IgD-negative memory B cell (primary cell): ENCODE results near the gene KCNJ12. TPM values are rescaled to one million over a fixed set of nuclear protein-coding genes. Genes with fewer than 3 reads are reported as not detected.
"Not testable (repeated sequence)": the region's sequence is repeated elsewhere in the genome, so short reads cannot be mapped to it uniquely, and the experiment has no call there.

Experiments
- H3K27ac Mint-ChIP-seq, 3 donors: one replicate each; pipeline ENCODE4 v1.8.0; 2020 to 2022; ENCODE audit warnings: mild to moderate bottlenecking in 3 of 3, mixed read lengths in 3 of 3, moderate library complexity in 1 of 3
- H3K27me3 Mint-ChIP-seq: one replicate; pipeline ENCODE4 v1.8.0; 2021; ENCODE audit warnings: mixed read lengths
- H3K36me3 Mint-ChIP-seq: one replicate; pipeline ENCODE4 v1.8.0; 2020; ENCODE audit warnings: mild to moderate bottlenecking, mixed read lengths
- H3K4me1 Mint-ChIP-seq, 3 donors: one replicate each; pipeline ENCODE4 v1.8.0; 2020 to 2022; ENCODE audit warnings: mixed read lengths in 3 of 3, mild to moderate bottlenecking in 1 of 3
- H3K4me3 Mint-ChIP-seq, 4 donors: one replicate each; pipeline ENCODE4 v1.8.0; 2020 to 2022; ENCODE audit warnings: mild to moderate bottlenecking in 4 of 4, mixed read lengths in 4 of 4, moderate library complexity in 3 of 4
- H3K9me3 Mint-ChIP-seq, 3 donors: one replicate each; pipeline ENCODE4 v1.8.0; 2020 to 2021; ENCODE audit warnings: mixed read lengths in 3 of 3, mild to moderate bottlenecking in 1 of 3
- polyA plus RNA-seq: library from polyadenylated mRNA; unstranded; fragments of 300-500 nt; fragmentation: Illumina TruSeq; gene quantifications from one replicate; pipeline ENCODE4 v1.2.3, GENCODE V29; 2021

KCNJ12 gene
- polyA plus RNA-seq, 1 donor from 2014 or later, result not detected

GRCh38 chr17:21410906-21411678 lies 34.9 kb downstream of the KCNJ12 start:
- not testable (repeated sequence) for H3K36me3 Mint-ChIP-seq, H3K27ac Mint-ChIP-seq, H3K4me3 Mint-ChIP-seq, H3K27me3 Mint-ChIP-seq, H3K4me1 Mint-ChIP-seq, H3K9me3 Mint-ChIP-seq

GRCh38 chr17:21411679-21412205 lies 35.6 kb downstream of the KCNJ12 start:
- not testable (repeated sequence) for H3K27me3 Mint-ChIP-seq, H3K4me1 Mint-ChIP-seq, H3K9me3 Mint-ChIP-seq, H3K36me3 Mint-ChIP-seq, H3K27ac Mint-ChIP-seq, H3K4me3 Mint-ChIP-seq

GRCh38 chr17:21412207-21412681 lies 36.1 kb downstream of the KCNJ12 start:
- not testable (repeated sequence) for H3K27me3 Mint-ChIP-seq, H3K4me1 Mint-ChIP-seq, H3K4me3 Mint-ChIP-seq, H3K36me3 Mint-ChIP-seq, H3K27ac Mint-ChIP-seq, H3K9me3 Mint-ChIP-seq

- H3K27me3 Mint-ChIP-seq, H3K27ac Mint-ChIP-seq, H3K4me1 Mint-ChIP-seq, H3K36me3 Mint-ChIP-seq, H3K9me3 Mint-ChIP-seq, H3K4me3 Mint-ChIP-seq: not testable (repeated sequence)
These were observed 37.6 kb downstream of the KCNJ12 start for GRCh38 chr17:21413570-21414279.

GRCh38 chr17:21414616-21415015 lies 38.5 kb downstream of the KCNJ12 start:
- not testable (repeated sequence) for H3K36me3 Mint-ChIP-seq, H3K27me3 Mint-ChIP-seq, H3K4me3 Mint-ChIP-seq, H3K4me1 Mint-ChIP-seq, H3K9me3 Mint-ChIP-seq, H3K27ac Mint-ChIP-seq

GRCh38 chr17:21415166-21415990 lies 39.2 kb downstream of the KCNJ12 start:
- H3K27ac Mint-ChIP-seq, H3K4me3 Mint-ChIP-seq, H3K4me1 Mint-ChIP-seq, H3K9me3 Mint-ChIP-seq, H3K36me3 Mint-ChIP-seq, H3K27me3 Mint-ChIP-seq: not testable (repeated sequence)

- H3K9me3 Mint-ChIP-seq, H3K27me3 Mint-ChIP-seq, H3K4me1 Mint-ChIP-seq, H3K4me3 Mint-ChIP-seq, H3K27ac Mint-ChIP-seq, H3K36me3 Mint-ChIP-seq: not testable (repeated sequence)
These were observed 40.4 kb downstream of the KCNJ12 start for GRCh38 chr17:21416471-21416981.

GRCh38 chr17:21417349-21417748 lies 41.2 kb downstream of the KCNJ12 start:
- H3K4me1 Mint-ChIP-seq, H3K9me3 Mint-ChIP-seq, H3K4me3 Mint-ChIP-seq, H3K27me3 Mint-ChIP-seq, H3K36me3 Mint-ChIP-seq: not testable (repeated sequence)
- H3K27ac Mint-ChIP-seq, result peak overlapping the region in 1 of 3 donors; percentile 50

GRCh38 chr17:21417921-21418320 lies 41.8 kb downstream of the KCNJ12 start:
- H3K4me3 Mint-ChIP-seq, result no peak overlapping the region
- peaks cover 0 to 1% (median 0%) of the 10 kb centered on the region in 3 donors for H3K4me1 Mint-ChIP-seq
- no peaks in the 10 kb centered on the region for H3K9me3 Mint-ChIP-seq
- no peaks in the 10 kb centered on the region for H3K36me3 Mint-ChIP-seq
- H3K27me3 Mint-ChIP-seq, result peaks cover 1% of the 10 kb centered on the region
- H3K27ac Mint-ChIP-seq, result no peak overlapping the region

GRCh38 chr17:21418446-21419298 lies 42.5 kb downstream of the KCNJ12 start:
- H3K36me3 Mint-ChIP-seq, result no peaks in the 10 kb centered on the region
- H3K9me3 Mint-ChIP-seq, result no peaks in the 10 kb centered on the region
- H3K4me1 Mint-ChIP-seq, result peaks cover 0 to 1% (median 0%) of the 10 kb centered on the region in 3 donors
- peaks cover 1% of the 10 kb centered on the region for H3K27me3 Mint-ChIP-seq
- no peak overlapping the region for H3K4me3 Mint-ChIP-seq
- H3K27ac Mint-ChIP-seq, result peak overlapping the region in 1 of 3 donors; percentile 76

- Mint-ChIP-seq H3K27ac (peak overlapping the region in 1 of 3 donors; percentile 76), H3K9me3 (no peaks in the 10 kb centered on the region), H3K27me3 (peaks cover 1% of the 10 kb centered on the region), H3K4me1 (peaks cover 0 to 1% (median 0%) of the 10 kb centered on the region in 3 donors), H3K36me3 (peaks cover 1% of the 10 kb centered on the region), H3K4me3 (peak overlapping the region in 1 of 4 donors; percentile 38)
These were observed 43.4 kb downstream of the KCNJ12 start for GRCh38 chr17:21419299-21420239.

- H3K9me3 Mint-ChIP-seq, H3K27me3 Mint-ChIP-seq, H3K4me1 Mint-ChIP-seq, H3K4me3 Mint-ChIP-seq, H3K36me3 Mint-ChIP-seq, H3K27ac Mint-ChIP-seq: not testable (repeated sequence)
These were observed 44.4 kb downstream of the KCNJ12 start for GRCh38 chr17:21420503-21421090.
